HG02852 (cell line): ENCODE data around the gene XPR1.
A peak's percentile ranks its signal among the peaks of the same experiment; 100 is the strongest.

ENCODE experiments used
- ATAC-seq: cut with Tn5 transposase; IDR thresholded peaks from one replicate; pipeline ENCODE4 v1.9.1; 2021; ENCODE audit warnings: mild to moderate bottlenecking, moderate library complexity; ENCODE audit not compliant: unreplicated experiment

Gene XPR1

GRCh38 chr1:180631766-180632325, at the start of gene XPR1:
XPR1 (plus strand) TSS chr1:180632022; CDS start chr1:180632202, 180 bp downstream.
- peak; percentile 98 for ATAC-seq

- ATAC-seq, result no peak
Measured at GRCh38 chr1:180584869-180585268, 47.0 kb upstream of the XPR1 start.

- no peak for ATAC-seq
Measured at GRCh38 chr1:180585994-180586359, 45.8 kb upstream of the XPR1 start.

- ATAC-seq, result no peak
Measured at GRCh38 chr1:180586671-180587155, 45.1 kb upstream of the XPR1 start.

- ATAC-seq, result no peak
Measured at GRCh38 chr1:180588121-180588520, 43.7 kb upstream of the XPR1 start.

GRCh38 chr1:180590889-180591288, 40.9 kb upstream of the XPR1 start:
- no peak for ATAC-seq

GRCh38 chr1:180593382-180593781, 38.4 kb upstream of the XPR1 start:
- ATAC-seq, result no peak

- ATAC-seq, result no peak
Measured at GRCh38 chr1:180594723-180595122, 37.1 kb upstream of the XPR1 start.

GRCh38 chr1:180595966-180596365, 35.9 kb upstream of the XPR1 start:
- ATAC-seq, result no peak

- ATAC-seq, result no peak
Measured at GRCh38 chr1:180597520-180597919, 34.3 kb upstream of the XPR1 start.

- no peak for ATAC-seq
Measured at GRCh38 chr1:180598333-180598974, 33.4 kb upstream of the XPR1 start.

GRCh38 chr1:180600343-180600742, 31.5 kb upstream of the XPR1 start:
- ATAC-seq, result no peak

- no peak for ATAC-seq
Measured at GRCh38 chr1:180601512-180601911, 30.3 kb upstream of the XPR1 start.

- no peak for ATAC-seq
Measured at GRCh38 chr1:180603223-180603849, 28.5 kb upstream of the XPR1 start.

- no peak for ATAC-seq
Measured at GRCh38 chr1:180603850-180604226, 28.0 kb upstream of the XPR1 start.

GRCh38 chr1:180606155-180606554, 25.7 kb upstream of the XPR1 start:
- ATAC-seq, result no peak

GRCh38 chr1:180609643-180610555, 21.9 kb upstream of the XPR1 start:
- ATAC-seq, result no peak

GRCh38 chr1:180610556-180611015, 21.2 kb upstream of the XPR1 start:
- ATAC-seq, result no peak

- ATAC-seq, result no peak
Measured at GRCh38 chr1:180611016-180611930, 20.5 kb upstream of the XPR1 start.

GRCh38 chr1:180612632-180613031, 19.2 kb upstream of the XPR1 start:
- ATAC-seq, result no peak
